CD4-positive, alpha-beta T cell (primary cell): ENCODE measurements around the gene RNASEH1. TPM values are rescaled to one million over a fixed set of nuclear protein-coding genes. Genes with fewer than 3 reads are reported as not detected.
"Not testable (repeated sequence)": the region's sequence is repeated elsewhere in the genome, so short reads cannot be mapped to it uniquely, and the experiment has no call there.

Experiments
- ATAC-seq: fragments of 200-7000 bp; cut with Tn5 transposase; one replicate; pipeline ENCODE4 v1.10.0; 2022; ENCODE audit warnings: mild to moderate bottlenecking; ENCODE audit not compliant: poor library complexity
- CTCF ChIA-PET: fragments of 350-600 bp; sonication (Branson Sonifier 250); formaldehyde crosslinking; loops from one replicate; lab custom pipeline; 2021; ENCODE audit warnings: antibody characterized with exemption, inconsistent platforms; lab: Charles Lee
- POLR2A ChIA-PET: fragments of 350-600 bp; sonication (Branson Sonifier 250); formaldehyde crosslinking; loops from one replicate; lab custom pipeline; 2021; ENCODE audit warnings: antibody characterized with exemption, inconsistent platforms; lab: Charles Lee
- DNase-seq, 14 experiments: peaks; one replicate each; pipeline ENCODE4 v3.0.0-alpha.2; 2013 to 2020; ENCODE audit warnings: mixed read lengths in 2 of 14
- H3K27ac ChIP-seq, 2 donors: one replicate each; pipeline versions ENCODE4 v1.5.1 to v1.7.0; 2013; ENCODE audit warnings: low read length in 2 of 2, low read depth in 1 of 2, mild to moderate bottlenecking in 1 of 2
- H3K27me3 ChIP-seq, 2 experiments: 1 replicate in 1 of 2; 2 replicates in 1 of 2; pipeline versions ENCODE4 v1.6.1 to v1.7.0; 2013; ENCODE audit warnings: low read length in 2 of 2, control low read depth in 1 of 2, mild to moderate bottlenecking in 1 of 2, moderate library complexity in 1 of 2; ENCODE audit not compliant: insufficient read depth in 2 of 2, control insufficient read depth in 1 of 2
- H3K36me3 ChIP-seq: one replicate; pipeline ENCODE4 v1.6.1; 2013; ENCODE audit warnings: low read length, control low read depth; ENCODE audit not compliant: insufficient read depth
- H3K4me1 ChIP-seq: one replicate; pipeline ENCODE4 v1.6.1; 2013; ENCODE audit warnings: low read length, control low read depth; ENCODE audit not compliant: insufficient read depth
- H3K4me3 ChIP-seq: one replicate; pipeline ENCODE4 v1.5.1; 2013; ENCODE audit warnings: mild to moderate bottlenecking, low read length, moderate library complexity
- H3K9me3 ChIP-seq, 2 experiments: 1 replicate in 1 of 2; 2 replicates in 1 of 2; pipeline versions ENCODE4 v1.6.1 to v1.7.0; 2013; ENCODE audit warnings: low read length in 2 of 2, mild to moderate bottlenecking in 2 of 2, control low read depth in 1 of 2, moderate library complexity in 1 of 2; ENCODE audit not compliant: control insufficient read depth in 1 of 2, insufficient read depth in 1 of 2
- H3K27ac Mint-ChIP-seq: one replicate; pipeline ENCODE4 v1.8.0; 2020; ENCODE audit warnings: mixed read lengths
- H3K27me3 Mint-ChIP-seq: one replicate; pipeline ENCODE4 v1.8.0; 2021; ENCODE audit warnings: mixed read lengths
- H3K36me3 Mint-ChIP-seq: one replicate; pipeline ENCODE4 v1.8.0; 2021; ENCODE audit warnings: low read depth, mixed read lengths
- H3K4me1 Mint-ChIP-seq: one replicate; pipeline ENCODE4 v1.8.0; 2021; ENCODE audit warnings: low read depth, mixed read lengths
- H3K4me3 Mint-ChIP-seq: one replicate; pipeline ENCODE4 v1.8.0; 2020; ENCODE audit warnings: mild to moderate bottlenecking, mixed read lengths
- H3K9me3 Mint-ChIP-seq: one replicate; pipeline ENCODE4 v1.8.0; 2020; ENCODE audit warnings: mixed read lengths
- CTCF ChIP-seq: fragments of 200-600 bp; IDR thresholded peaks from one replicate; pipeline ENCODE4 v1.8.0; 2022; ENCODE audit warnings: antibody characterized with exemption, mild to moderate bottlenecking
- intact Hi-C, 2 experiments: fragments of 100-400 bp; cut with DNase I in 1 of 2; cut with micrococcal nuclease in 1 of 2; formaldehyde crosslinking; loops; one replicate each; pipeline versions ENCODE4 v1.15.1 to v1.9.0; 2023 to 2025; cut with DNase I, micrococcal nuclease
- total RNA-seq, 174 experiments: library from RNA in 2 of 174; stranded (reverse) in 2 of 174; gene quantifications; one replicate each; pipeline ENCODE4 v1.2.3 and lab custom pipeline; 2021 to 2026

Gene RNASEH1
- total RNA-seq, 2 experiments from 2014 or later, result 31.5 to 31.9 TPM

- DNase-seq, result no peak
- intact Hi-C loops, result no loop called here
- Histone ChIP-seq H3K27ac (no peak overlapping the region), H3K9me3 (no peaks in the 10 kb centered on the region), H3K27me3 (no peaks in the 10 kb centered on the region), H3K36me3 (peaks cover 48% of the 10 kb centered on the region), H3K4me1 (no peaks in the 10 kb centered on the region), H3K4me3 (no peak overlapping the region)
- Mint-ChIP-seq H3K4me3 (no peak overlapping the region), H3K36me3 (peaks cover 90% of the 10 kb centered on the region), H3K27ac (no peak overlapping the region), H3K27me3 (no peaks in the 10 kb centered on the region), H3K9me3 (no peaks in the 10 kb centered on the region), H3K4me1 (peaks cover 7% of the 10 kb centered on the region)
- no peak for TF ChIP-seq CTCF
- CTCF ChIA-PET, result no interaction called here
- ATAC-seq, result no peak
- POLR2A ChIA-PET, result no interaction called here
These were observed 57.7 kb downstream of the RNASEH1 start for GRCh38 chr2:3500326-3500899.

GRCh38 chr2:3498783-3499394 lies 59.2 kb downstream of the RNASEH1 start:
- Histone ChIP-seq H3K4me1 (no peaks in the 10 kb centered on the region), H3K4me3 (no peak overlapping the region), H3K27me3 (no peaks in the 10 kb centered on the region), H3K9me3 (no peaks in the 10 kb centered on the region), H3K27ac (no peak overlapping the region), H3K36me3 (peaks cover 40% of the 10 kb centered on the region)
- H3K36me3 Mint-ChIP-seq, result peaks cover 80% of the 10 kb centered on the region
- POLR2A ChIA-PET, result no interaction called here
- no peak for TF ChIP-seq CTCF
- intact Hi-C loops, result no loop called here
- no peaks in the 10 kb centered on the region for H3K4me1 Mint-ChIP-seq
- ATAC-seq, result no peak
- CTCF ChIA-PET, result no interaction called here
- H3K4me3 Mint-ChIP-seq, result no peak overlapping the region
- H3K27me3 Mint-ChIP-seq, result no peaks in the 10 kb centered on the region
- DNase-seq, result no peak
- H3K9me3 Mint-ChIP-seq, result no peaks in the 10 kb centered on the region
- no peak overlapping the region for H3K27ac Mint-ChIP-seq

GRCh38 chr2:3496708-3497080 lies 61.4 kb downstream of the RNASEH1 start:
- H3K36me3 Mint-ChIP-seq, result peaks cover 60% of the 10 kb centered on the region
- H3K27ac ChIP-seq, CTCF ChIA-PET, H3K4me1 ChIP-seq, ATAC-seq, H3K9me3 Mint-ChIP-seq, H3K9me3 ChIP-seq, H3K27ac Mint-ChIP-seq, intact Hi-C loops, POLR2A ChIA-PET, H3K4me1 Mint-ChIP-seq, H3K4me3 ChIP-seq, H3K27me3 Mint-ChIP-seq, DNase-seq, H3K4me3 Mint-ChIP-seq, H3K27me3 ChIP-seq: not testable (repeated sequence)
- H3K36me3 ChIP-seq, result peaks cover 40% of the 10 kb centered on the region

Other genes with a start within 250 kb of the RNASEH1 start
- 10 to 100 TPM; 11.0 to 12.4 TPM for gene EIPR1, start 180.5 kb downstream of the RNASEH1 start, total RNA-seq
- 10 to 100 TPM; 49.8 to 64.0 TPM for gene TRAPPC12, start 178.6 kb downstream of the RNASEH1 start, total RNA-seq
- 10 to 100 TPM; 28.4 to 30.2 TPM for gene ADI1, start 38.8 kb downstream of the RNASEH1 start, total RNA-seq
- 1,000 to 10,000 TPM; 2,016 to 2,098 TPM for gene RPS7, start 16.9 kb upstream of the RNASEH1 start, total RNA-seq
- gene COLEC11, start 36.8 kb upstream of the RNASEH1 start, total RNA-seq, result under 1 TPM in 1 of 2 experiments, not detected in 1; 0.47 TPM
- not detected for gene ALLC, start 99.9 kb upstream of the RNASEH1 start, total RNA-seq
- not detected for gene DCDC2C, start 145.2 kb upstream of the RNASEH1 start, total RNA-seq